SU-DHL-6 (cell line): ENCODE results near the gene MYCBPAP.

Experiments used
- H2AFZ ChIP-seq: fragments of 200-600 bp; sonication (generic); 2 replicates; pipeline ENCODE4 v1.6.1; 2014; ENCODE audit warnings: low read depth, mild to moderate bottlenecking, moderate library complexity, mixed read lengths, antibody characterized with exemption, low read length; ENCODE audit not compliant: severe bottlenecking
- H3F3A ChIP-seq: fragments of 200-600 bp; shearing (Covaris generic); 2 replicates; pipeline ENCODE4 v1.6.0; 2016; ENCODE audit warnings: antibody characterized with exemption, mild to moderate bottlenecking; ENCODE audit not compliant: insufficient read depth
- H3K27ac ChIP-seq: fragments of 200-600 bp; sonication (generic); 2 replicates; pipeline ENCODE4 v1.5.1; 2016; ENCODE audit warnings: low read depth, mild to moderate bottlenecking, low read length, moderate library complexity, mixed read lengths
- H3K27me3 ChIP-seq: fragments of 200-600 bp; sonication (generic), shearing (Covaris generic); 2 replicates; pipeline ENCODE4 v1.6.0; 2014; ENCODE audit warnings: mild to moderate bottlenecking, low read length
- H3K36me3 ChIP-seq: fragments of 200-600 bp; sonication (generic); 2 replicates; pipeline ENCODE4 v1.6.1; 2014; ENCODE audit warnings: mild to moderate bottlenecking, low read length, mixed read lengths
- H3K4me2 ChIP-seq: fragments of 300-600, 200-600 bp; shearing (Covaris generic), sonication (generic); 2 replicates; pipeline ENCODE4 v1.6.0; 2014; ENCODE audit warnings: low read length, low read depth, mild to moderate bottlenecking; ENCODE audit not compliant: poor library complexity, severe bottlenecking
- H3K4me3 ChIP-seq: fragments of 200-600 bp; sonication (generic); 2 replicates; pipeline ENCODE4 v1.5.1; 2014; ENCODE audit warnings: antibody characterized with exemption, low read length, mild to moderate bottlenecking, mixed read lengths; ENCODE audit not compliant: insufficient read depth, poor library complexity, severe bottlenecking
- H3K79me2 ChIP-seq: fragments of 200-600 bp; sonication (generic); 2 replicates; pipeline ENCODE4 v1.6.1; 2014; ENCODE audit warnings: mild to moderate bottlenecking, low read length, moderate library complexity; ENCODE audit not compliant: insufficient read depth
- H3K9ac ChIP-seq: fragments of 200-600 bp; sonication (generic); 2 replicates; pipeline ENCODE4 v1.7.0; 2014; ENCODE audit warnings: mild to moderate bottlenecking, low read length
- H3K9me2 ChIP-seq: fragments of 200-600 bp; sonication (generic); replicated peaks from 2 replicates; pipeline ENCODE4 v1.6.1; 2014; ENCODE audit warnings: low read length; ENCODE audit not compliant: insufficient read depth
- H3K9me3 ChIP-seq: fragments of 200-600 bp; sonication (generic); 2 replicates; pipeline ENCODE4 v1.6.1; 2014; ENCODE audit warnings: low read length, mixed read lengths; ENCODE audit not compliant: insufficient read depth
- H4K20me1 ChIP-seq: fragments of 200-600 bp; sonication (generic); 2 replicates; pipeline ENCODE4 v1.6.1; 2014; ENCODE audit warnings: low read depth, mild to moderate bottlenecking, antibody characterized with exemption, low read length, moderate library complexity, mixed read lengths
- CTCF ChIP-seq: fragments of 200-600 bp; sonication (generic); IDR thresholded peaks from one replicate; pipeline ENCODE4 v1.5.1; 2017; ENCODE audit warnings: antibody characterized with exemption, mild to moderate bottlenecking, low read length, moderate library complexity; ENCODE audit not compliant: insufficient read depth, poor library complexity, severe bottlenecking
- EZH2phosphoT487 ChIP-seq: fragments of 200-600 bp; sonication (generic), shearing (Covaris generic); conservative IDR thresholded peaks from 2 replicates; pipeline ENCODE4 v1.6.1; 2018; ENCODE audit warnings: mild to moderate bottlenecking, antibody characterized with exemption, low read length, moderate library complexity, mixed read lengths

Gene MYCBPAP

GRCh38 chr17:50547035-50547735 is 38.9 kb downstream of the MYCBPAP start, which contains the start of gene SPATA20:
SPATA20 (plus strand) TSS chr17:50547174; CDS start chr17:50547209, 35 bp downstream.
- Histone ChIP-seq H3K27ac (no peak within 1 kb of the TSS), H3K27me3 (no peaks in the 10 kb centered on the region), H3K9me3 (no peaks in the 10 kb centered on the region), H3K79me2 (no peaks in the 10 kb centered on the region), H3K9ac (peak within 1 kb of the TSS; percentile 48), H2AFZ (peak within 1 kb of the TSS; percentile 68), H3K4me2 (peak within 1 kb of the TSS; percentile 37), H3K36me3 (no peaks in the 10 kb centered on the region), H4K20me1 (no peaks in the 10 kb centered on the region), H3K9me2 (no peaks in the 10 kb centered on the region), H3F3A (no peaks in the 10 kb centered on the region), H3K4me3 (peak within 1 kb of the TSS; percentile 39)
- peak; percentile 91 for TF ChIP-seq CTCF
- no peak for TF ChIP-seq EZH2phosphoT487

- Histone ChIP-seq H3F3A (no peaks in the 10 kb centered on the region), H3K27ac (no peak overlapping the region), H2AFZ (peak overlapping the region; percentile 68), H4K20me1 (no peaks in the 10 kb centered on the region), H3K27me3 (no peaks in the 10 kb centered on the region), H3K4me3 (no peak overlapping the region), H3K9me2 (no peaks in the 10 kb centered on the region), H3K9ac (peak overlapping the region; percentile 48; the same call in 1 of the 2 replicates), H3K9me3 (no peaks in the 10 kb centered on the region), H3K36me3 (no peaks in the 10 kb centered on the region), H3K79me2 (no peaks in the 10 kb centered on the region), H3K4me2 (peak overlapping the region; percentile 37)
- TF ChIP-seq EZH2phosphoT487 (no peak), CTCF (no peak)
These were observed 39.5 kb downstream of the MYCBPAP start for GRCh38 chr17:50547736-50548083.

- H3K79me2 ChIP-seq = no peaks in the 10 kb centered on the region
- H3K27ac ChIP-seq = no peak overlapping the region
- no peaks in the 10 kb centered on the region for H3K9me2 ChIP-seq
These were observed 40.6 kb downstream of the MYCBPAP start for GRCh38 chr17:50548831-50549230.

More at GRCh38 chr17:50548831-50549230, 40.6 kb downstream of the MYCBPAP start:
- H4K20me1 ChIP-seq = no peaks in the 10 kb centered on the region
- H3K9ac ChIP-seq = no peak overlapping the region
- H3K9me3 ChIP-seq = no peaks in the 10 kb centered on the region
- TF ChIP-seq EZH2phosphoT487 = no peak
- no peak for TF ChIP-seq CTCF
- no peak overlapping the region for H3K4me3 ChIP-seq
- H3K4me2 ChIP-seq = no peak overlapping the region
- H3F3A ChIP-seq = no peaks in the 10 kb centered on the region
- H3K27me3 ChIP-seq = no peaks in the 10 kb centered on the region
- no peak overlapping the region for H2AFZ ChIP-seq
- no peaks in the 10 kb centered on the region for H3K36me3 ChIP-seq
